HG02763 (cell line): ENCODE data around the gene CR2.
A peak's percentile ranks its signal among the peaks of the same experiment; 100 is the strongest.
"Not testable (repeated sequence)": the region's sequence is repeated elsewhere in the genome, so short reads cannot be mapped to it uniquely, and the experiment has no call there.

ENCODE experiments used
- ATAC-seq: cut with Tn5 transposase; IDR thresholded peaks from one replicate; pipeline ENCODE4 v1.9.1; 2021; ENCODE audit warnings: mild to moderate bottlenecking, moderate library complexity; ENCODE audit not compliant: unreplicated experiment

CR2 gene

DNA sequence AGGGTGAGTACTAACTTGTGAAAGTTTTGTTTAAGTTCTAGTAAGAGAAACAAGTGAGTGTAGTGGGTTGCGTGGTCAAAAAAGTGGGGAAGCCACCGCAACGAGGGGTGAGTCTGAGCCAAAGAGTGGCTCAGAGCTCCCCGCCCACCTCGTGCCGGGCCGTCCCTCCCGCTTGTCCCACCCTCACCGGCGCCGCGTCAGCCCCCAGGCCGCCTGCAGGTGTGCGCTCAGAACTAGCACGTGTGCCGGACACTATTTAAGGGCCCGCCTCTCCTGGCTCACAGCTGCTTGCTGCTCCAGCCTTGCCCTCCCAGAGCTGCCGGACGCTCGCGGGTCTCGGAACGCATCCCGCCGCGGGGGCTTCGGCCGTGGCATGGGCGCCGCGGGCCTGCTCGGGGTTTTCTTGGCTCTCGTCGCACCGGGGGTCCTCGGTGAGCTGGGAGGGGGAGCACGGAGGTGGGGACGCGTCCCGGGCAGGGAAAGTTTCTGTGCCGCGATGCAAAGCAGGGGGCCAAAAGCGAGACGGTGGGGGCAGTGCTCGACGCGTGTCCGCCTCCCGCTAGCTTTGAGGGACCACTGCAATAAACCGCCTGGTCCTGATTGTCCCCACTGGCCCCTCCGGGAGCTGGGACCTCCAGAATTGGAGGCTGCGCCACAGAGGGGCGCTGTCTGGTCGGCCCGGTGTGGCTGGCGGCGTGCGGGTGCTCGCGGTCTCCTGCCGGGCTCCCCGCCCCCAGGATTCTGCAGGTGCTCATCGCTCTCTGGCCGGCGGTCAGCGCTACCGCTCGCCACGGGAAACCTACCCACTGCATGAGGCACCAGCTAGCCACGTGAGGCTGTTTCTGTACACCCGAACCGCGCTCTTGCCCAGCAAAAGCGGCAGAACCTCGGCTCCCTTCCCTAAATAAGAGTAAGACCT is at the start of gene CR2:
TSS of gene CR2 (plus strand) at position 283 of the 919 bp plus-strand sequence. CDS start at position 374, 91 bp downstream.
- ATAC-seq, result peak; percentile 79

DNA sequence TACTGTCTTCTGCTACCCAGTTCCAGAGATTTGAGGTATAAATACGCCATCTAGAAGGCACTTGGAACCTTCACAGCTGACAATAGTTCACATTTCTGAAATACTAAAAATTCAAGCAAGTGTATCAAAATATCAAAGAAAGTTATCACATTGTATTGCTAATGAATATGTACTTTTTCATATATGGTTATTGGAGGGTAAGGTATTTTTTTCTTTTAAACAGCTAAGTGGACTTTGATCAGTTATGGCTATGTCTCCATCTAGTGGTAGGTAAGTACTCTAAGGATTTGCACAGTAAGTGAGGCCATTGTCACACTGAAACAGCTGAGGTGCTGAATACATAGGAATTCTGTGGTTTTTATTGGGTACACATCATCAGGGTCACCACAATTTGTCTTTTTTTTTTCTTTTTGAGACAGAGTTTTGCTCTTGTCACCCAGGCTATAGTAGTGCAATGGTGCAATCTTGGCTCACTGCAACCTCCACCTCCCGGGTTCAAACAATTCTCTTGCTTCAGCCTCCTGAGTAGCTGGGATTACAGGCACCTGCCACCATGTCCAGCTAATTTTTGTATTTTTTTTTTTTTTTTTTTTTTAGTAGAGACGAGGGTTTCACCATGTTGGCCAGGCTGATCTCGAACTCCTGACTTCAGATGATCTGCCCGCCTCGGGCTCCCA is 49.1 kb upstream of the CR2 start:
- no peak for ATAC-seq

DNA sequence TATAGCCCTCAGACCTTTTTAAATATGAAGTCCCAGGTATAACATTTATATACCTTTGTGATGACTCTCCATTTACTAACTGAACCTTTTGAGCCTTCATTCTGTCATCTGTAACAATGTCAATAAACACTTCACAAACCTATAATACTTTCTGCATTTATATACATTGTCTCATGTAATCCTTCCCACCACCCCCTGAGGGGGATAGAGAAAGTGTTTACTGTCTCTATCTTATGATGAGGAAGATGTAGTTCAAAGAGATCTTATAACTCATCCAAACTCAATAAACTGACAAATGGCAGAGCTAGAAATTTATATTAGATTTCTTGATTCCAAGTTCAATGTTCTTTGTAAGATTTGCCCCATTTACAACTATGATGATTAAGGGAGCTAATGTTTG is 48.3 kb upstream of the CR2 start:
- no peak for ATAC-seq

DNA sequence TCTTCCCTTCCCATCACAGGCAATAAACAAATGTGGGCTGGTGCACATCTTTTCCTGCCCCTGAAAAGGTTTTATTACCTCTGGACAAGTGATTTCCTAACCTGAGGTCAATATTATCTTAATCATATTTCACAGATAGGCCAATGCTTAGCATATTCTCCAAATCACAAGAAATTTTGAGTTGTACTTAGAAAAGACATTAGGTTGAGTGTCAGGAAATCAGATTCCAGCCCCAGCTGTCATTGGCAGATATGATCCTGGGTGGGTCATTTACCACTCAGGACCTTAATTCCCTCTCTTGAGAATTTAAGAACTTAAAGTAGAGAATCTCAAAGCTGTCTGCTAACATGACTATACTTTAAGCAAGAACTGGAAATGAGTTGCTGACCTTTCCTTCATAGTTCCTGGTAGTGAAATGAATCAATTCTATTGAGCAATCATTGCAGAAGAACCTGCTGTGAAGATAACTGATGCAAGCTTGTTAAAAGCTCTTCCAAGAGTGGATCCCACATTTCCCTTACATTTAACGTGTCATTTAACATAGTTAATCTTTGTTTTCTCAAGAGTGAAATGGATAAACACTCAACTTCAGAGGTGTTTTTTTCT is 46.4 kb upstream of the CR2 start:
- ATAC-seq, result no peak

DNA sequence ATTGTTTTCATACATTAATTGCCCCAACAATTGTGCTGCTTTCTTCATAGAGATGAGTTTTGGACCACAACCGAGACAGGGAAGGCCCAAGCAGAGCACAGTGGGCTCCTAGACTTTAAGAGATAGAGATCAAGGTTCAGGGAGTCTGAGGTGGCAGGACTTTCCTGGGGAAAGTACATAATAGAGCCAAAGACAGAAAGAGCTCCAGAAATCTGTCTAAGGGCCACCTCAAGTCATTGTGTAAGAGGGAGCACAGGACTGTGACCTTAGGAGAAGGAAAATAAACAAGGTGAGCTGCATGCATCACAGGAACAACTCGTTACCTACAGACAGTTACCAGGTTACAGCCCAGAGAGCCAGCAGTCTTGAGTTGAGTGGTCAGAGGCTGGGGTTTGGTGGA is 41.3 kb upstream of the CR2 start:
- no peak for ATAC-seq

DNA sequence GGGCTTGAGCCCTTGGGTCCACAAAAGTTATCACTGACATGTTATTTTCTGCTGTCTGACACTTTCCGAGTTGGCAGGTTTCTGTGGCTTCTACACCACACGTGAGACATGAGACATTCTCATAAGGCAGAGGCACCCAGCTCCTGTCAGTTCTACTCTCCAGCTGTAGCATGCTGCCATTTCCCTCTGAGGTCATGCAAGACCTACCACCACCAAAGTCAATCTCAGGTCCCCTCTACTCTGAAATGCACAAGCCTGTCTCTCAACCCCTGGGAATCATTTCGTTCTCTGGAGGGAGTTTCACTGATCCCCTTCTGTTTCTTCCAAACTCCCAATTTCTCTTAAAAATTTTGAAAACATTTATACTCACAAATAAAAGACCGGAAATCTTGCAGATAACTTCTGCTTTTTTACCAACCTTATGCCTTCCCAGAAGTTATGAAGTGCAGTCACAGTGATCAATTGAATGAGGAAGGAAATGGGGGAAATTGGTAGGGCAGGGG is 39.5 kb upstream of the CR2 start:
- peak; percentile 91 for ATAC-seq

DNA sequence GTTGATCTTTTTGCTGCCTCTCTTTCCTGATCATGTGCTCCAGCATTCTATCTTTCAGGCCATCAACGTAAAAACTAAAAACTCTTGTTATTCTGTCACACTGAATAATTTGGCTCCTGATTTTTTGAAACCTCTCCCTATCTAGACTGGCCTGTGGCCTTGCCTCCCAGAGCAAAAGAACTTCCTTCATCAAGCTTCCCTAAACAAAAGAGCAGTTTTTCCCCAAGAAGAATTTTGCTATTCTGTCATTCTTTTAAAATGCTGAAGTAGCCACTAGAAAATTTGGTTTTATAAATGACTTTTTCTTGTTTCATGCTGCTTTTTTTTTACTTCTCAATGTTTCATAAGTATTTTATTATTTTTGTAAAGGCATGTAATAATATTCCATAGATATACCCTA is 37.1 kb upstream of the CR2 start:
- ATAC-seq, result no peak

DNA sequence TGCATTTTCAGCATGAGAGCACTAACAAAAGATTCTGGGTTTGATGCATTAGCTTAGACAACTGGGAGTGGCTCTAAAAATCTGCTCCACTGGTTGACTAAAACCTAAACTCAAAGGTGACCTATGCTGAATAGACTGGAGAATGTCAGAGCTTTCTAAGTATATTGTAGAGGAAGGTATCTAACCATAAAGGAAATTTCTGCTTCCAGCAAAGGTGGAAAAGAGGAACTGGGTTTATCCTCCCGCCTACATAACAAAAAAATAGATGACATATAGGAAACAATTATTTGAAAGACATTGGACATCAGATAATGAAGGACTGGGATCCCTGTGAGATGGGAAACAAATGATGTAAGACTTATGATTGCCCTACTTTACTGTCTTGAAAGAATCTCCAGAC is 35.8 kb upstream of the CR2 start:
- ATAC-seq, result no peak

DNA sequence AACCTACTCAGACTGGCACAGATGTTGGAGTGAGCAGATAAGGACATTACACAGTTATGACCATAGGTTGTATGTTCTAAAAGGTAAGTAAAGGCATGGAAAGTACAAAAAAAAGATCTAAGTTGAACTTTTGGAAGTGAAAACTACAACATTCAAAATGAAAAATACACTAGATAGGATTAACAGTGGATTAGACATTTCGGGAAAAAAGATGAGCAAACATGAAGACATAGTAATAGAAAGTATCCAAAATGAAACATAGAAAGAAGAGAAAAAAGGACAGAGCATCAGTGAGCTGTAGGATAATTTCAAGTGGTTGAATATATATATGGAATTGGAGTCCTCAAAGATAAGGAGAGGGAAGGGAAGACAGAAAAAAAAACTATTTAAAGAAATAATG is 34.0 kb upstream of the CR2 start:
- no peak for ATAC-seq

DNA sequence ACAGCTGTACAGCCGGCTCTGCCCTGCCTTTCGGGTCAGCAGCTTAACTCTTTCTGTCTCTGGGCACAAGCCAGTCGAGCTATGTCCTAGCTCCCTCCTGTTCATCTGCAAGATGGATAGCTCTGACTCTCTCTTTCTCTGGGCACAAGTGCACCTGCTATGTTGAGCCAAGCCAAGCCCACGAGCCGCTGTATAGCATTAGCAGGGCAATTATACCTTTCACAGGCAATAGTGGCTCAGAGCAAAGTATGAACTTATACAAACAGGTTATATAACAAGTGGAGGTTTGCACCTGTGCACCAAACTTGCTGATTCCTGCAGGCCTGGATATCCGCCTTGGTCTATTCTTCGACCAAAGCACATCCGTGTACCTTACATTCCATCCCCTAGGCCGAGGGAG is 33.0 kb upstream of the CR2 start:
- ATAC-seq, result no peak

DNA sequence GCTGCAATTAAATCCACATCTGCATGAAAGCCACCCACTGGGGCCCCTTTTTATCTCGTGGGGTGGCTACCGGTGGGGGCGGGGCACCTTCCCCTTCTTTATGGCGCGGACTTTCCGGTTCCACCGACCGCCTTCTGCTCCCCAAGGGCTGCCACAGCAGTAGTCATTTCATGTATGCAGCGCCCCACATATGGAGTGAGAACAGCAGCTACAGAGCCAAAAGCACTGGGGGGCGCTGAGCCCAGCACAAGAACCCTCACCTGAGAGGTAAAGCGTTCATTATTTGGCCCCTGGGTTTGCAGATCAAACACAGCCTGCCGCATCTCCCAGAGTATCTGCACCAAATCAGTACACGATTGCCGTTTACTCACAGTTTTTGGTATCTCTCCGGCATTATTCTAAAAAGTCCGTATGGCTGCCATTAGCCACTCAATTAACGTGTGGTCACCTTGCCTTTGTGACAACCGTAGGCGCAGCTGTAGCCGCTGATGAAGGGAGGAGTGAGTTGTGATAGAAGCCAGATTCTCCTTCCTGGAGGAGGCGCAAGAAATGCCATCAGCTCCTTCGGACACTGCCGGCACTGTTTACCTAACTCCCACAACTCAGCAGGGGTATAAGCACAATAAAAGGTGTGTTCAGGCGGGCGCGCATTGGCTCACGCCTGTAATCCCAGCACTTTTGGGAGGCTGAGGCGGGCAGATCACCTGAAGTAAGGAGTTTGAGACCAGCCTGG is 30.4 kb upstream of the CR2 start:
- no peak for ATAC-seq

DNA sequence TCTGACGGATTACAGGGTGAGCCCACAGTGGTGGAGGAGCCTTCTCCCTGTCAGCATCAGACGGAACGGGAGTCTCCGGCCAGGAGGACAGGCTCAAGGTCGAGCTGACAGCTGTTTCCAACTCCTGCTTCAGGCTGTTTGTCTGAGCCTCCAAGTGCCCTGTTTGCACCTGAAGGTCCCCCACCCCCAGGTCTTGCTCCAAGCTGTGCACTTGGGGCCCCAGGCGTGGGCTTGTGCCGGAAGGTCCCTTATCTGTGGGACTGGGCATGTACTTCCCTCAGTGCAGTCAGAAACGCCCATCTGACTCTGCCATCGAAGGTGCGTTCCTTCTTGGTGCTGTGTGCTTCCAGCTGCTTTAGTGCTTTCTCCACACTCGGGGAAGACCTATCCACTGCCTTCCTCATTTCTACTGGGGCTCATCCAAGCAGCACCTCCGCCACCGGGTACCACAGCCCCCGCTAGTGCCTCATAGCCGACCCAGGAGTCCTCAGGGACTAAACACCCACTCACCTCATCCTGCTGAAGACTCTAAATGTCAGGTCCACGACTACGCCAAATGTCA is 29.5 kb upstream of the CR2 start:
- no peak for ATAC-seq

DNA sequence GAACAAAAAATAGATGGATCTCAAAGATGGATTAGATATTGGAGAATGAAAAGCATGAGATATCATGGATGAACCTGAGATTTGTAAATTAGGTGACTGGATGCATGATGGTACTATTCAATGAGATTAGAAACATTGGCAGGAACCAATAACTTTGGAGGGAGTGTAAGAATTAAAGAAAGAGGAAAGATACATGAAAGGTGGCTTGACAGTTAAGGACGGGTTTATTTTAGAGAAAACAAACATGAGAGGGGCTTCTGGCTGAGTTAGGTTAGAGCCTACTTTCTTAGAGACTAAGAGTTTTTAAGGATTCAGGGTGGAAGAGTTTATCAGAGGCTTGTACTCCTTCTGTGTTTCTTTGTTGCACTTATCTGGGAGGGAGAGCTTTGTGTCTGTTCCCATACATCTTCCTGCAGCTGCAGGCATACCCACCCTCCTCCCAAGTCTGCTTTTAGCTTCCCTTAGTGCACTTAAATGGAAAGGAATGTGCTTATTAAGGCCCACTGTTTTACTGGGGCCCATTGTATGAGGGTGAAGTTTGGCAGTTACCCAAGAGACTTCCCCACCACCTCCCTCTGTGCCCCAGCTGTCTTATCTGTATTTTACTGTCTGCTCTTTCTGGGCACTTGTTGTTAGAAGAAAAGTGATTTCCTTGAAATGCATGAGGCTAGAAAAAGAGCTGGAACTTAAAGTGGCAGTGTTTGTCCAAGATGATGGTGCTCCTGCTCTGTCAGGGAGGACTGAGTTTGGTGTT is 26.1 kb upstream of the CR2 start:
- no peak for ATAC-seq

DNA sequence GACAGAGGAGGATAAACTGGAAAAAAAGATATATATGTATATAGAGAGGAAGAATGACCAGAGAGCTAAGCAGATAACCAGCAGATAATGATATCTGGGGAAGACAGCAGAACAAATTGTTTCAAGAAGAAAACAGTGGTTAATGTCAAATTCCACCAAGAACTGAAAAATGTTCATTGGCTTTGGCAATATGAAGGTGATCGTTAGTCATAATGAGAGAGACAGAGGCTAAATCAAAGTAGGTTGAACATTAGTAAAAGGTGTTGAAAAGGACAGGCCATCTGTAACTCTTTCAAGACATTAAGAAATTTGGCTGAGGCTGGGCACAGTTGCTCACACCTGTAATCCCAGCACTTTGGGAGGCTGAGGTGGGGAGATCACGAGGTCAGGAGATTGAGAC is 25.3 kb upstream of the CR2 start:
- ATAC-seq, result no peak

DNA sequence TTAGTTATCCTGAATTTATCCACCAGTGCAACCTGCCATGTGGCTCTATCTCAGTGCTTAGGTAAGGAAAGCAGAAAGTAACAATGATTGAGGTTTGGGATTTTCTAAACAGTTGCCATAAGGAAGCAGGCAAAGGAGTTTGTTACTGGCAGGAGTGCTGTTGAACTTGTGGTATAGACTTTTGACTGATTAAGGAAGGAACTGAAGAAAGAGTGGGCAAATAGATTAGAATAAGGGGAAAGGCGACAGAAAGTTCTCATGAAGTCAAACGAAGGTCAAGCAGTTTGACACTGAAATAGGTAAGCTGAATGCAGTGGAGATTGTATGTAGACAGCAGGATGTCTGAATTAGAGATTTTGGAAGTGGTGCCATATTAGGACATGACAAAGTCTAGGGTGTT is 24.2 kb upstream of the CR2 start:
- no peak for ATAC-seq

DNA sequence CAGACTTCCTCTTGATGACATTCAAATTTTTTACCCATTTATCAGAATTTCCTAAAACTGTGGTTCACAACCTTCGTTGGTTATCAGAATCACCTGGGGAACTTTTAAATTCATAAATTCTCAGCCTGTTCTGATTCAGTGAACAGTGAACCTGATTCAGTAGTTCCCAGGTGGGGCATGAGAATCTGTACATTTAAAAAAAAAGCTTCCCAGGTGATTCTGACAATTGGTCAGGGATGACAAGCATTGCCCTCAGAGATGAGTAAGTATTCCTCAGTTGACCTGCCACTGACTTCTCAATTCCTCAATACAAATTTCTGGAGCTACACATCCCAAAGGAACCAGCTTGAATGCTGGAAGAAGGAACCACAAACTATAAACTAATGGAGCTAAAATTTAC is 23.5 kb upstream of the CR2 start:
- ATAC-seq, result no peak

DNA sequence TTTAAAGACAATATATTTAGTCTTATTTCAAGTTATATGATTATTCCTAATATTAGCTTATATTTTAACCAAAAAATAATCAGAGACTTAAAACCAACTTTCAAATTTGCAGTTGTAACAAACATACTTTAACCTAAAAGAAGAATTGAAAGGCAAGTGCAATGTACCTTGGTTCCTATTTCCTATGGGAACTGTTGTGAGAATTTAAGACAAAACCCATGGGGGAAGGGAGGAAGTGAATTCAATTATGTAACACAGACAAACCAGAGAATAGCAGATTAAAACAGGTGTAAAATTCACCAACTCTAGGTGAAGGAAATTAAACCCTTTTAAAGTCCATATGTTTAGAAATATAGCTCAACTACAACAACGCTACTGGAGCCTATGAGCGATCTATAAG is 22.6 kb upstream of the CR2 start:
- ATAC-seq, result no peak

DNA sequence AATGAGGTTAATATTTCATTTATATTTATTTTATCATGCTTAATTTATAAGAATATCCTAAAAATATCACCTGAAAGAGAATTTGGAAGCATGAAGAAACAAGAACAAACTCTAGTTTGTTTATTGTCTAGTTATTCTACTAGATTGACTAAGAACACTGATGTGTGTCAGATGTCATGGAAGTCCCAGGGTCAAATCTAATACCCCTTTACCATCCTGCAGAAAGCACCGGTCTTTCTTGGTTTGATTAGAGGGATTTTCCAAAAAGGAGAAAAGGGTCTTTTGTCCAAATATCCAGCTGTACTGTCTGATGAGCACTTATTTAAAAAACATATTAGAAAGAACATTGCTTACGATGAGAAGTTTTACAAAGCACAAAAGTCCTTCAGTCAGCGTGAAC is 20.7 kb upstream of the CR2 start:
- no peak for ATAC-seq

DNA sequence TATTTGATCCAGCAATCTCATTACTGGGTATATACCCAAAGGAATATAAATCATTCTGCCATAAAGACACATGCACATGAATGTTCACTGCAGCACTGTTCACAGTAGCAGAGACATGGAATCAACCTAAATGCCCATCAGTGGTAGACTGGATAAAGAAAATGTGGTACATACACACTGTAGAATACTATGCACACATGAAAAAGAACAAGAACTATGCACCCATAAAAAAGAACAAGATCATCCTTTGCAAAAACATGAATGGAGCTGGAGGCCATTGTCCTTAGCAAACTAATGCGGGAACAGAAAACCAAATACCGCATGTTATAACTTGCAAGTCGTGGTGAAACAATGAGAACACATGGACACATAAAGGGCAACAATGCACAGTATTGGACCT is 17.4 kb upstream of the CR2 start:
- not testable (repeated sequence) for ATAC-seq

DNA sequence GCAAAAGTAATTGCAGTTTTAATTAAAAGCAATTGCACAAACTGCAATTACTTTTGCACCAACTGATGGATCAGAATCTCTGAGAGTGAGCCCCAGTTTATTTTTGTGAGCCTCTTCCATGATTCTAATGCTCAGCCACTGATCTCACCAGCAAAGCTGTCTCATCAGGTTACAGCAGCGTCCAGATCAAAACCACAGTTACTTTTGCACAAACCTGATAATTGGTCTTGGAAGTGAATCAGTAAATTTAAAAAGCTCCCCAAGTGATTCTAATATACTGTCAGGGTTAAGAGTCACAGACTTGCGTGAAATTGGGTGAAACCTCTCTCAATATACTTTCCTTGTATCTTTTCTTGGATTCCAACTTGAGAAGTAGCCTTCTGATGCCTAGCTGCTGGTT is 13.5 kb upstream of the CR2 start:
- no peak for ATAC-seq
